HG03025 (cell line): ENCODE data around the gene DMRTC2.

Source experiments
- ATAC-seq: cut with Tn5 transposase; IDR thresholded peaks from one replicate; pipeline ENCODE4 v1.9.1; 2021; ENCODE audit warnings: mild to moderate bottlenecking, moderate library complexity; ENCODE audit not compliant: unreplicated experiment, low FRiP score

Gene DMRTC2

GRCh38 chr19:41887711-41888382 lies 43.0 kb downstream of the DMRTC2 start:
- no peak for ATAC-seq

GRCh38 chr19:41888926-41889325 lies 44.1 kb downstream of the DMRTC2 start:
- no peak for ATAC-seq

GRCh38 chr19:41889896-41890295 lies 45.1 kb downstream of the DMRTC2 start:
- no peak for ATAC-seq

GRCh38 chr19:41890936-41891335 lies 46.1 kb downstream of the DMRTC2 start:
- ATAC-seq: no peak

- no peak for ATAC-seq
Measured at GRCh38 chr19:41892173-41892902, 47.5 kb downstream of the DMRTC2 start.

- ATAC-seq: no peak
Measured at GRCh38 chr19:41893899-41894298, 49.1 kb downstream of the DMRTC2 start.

- no peak for ATAC-seq
Measured at GRCh38 chr19:41894350-41894749, 49.5 kb downstream of the DMRTC2 start.

- no peak for ATAC-seq
Measured at GRCh38 chr19:41895745-41896580, 51.1 kb downstream of the DMRTC2 start.

- ATAC-seq: no peak
Measured at GRCh38 chr19:41896581-41896942, 51.7 kb downstream of the DMRTC2 start.

- ATAC-seq: no peak
Measured at GRCh38 chr19:41897181-41897580, 52.3 kb downstream of the DMRTC2 start.

- no peak for ATAC-seq
Measured at GRCh38 chr19:41897820-41898219, 53.0 kb downstream of the DMRTC2 start.

- no peak for ATAC-seq
Measured at GRCh38 chr19:41898235-41898634, 53.4 kb downstream of the DMRTC2 start.
